GM18517 (cell line): ENCODE results near the gene TGFB1I1.
A peak's percentile ranks its signal among the peaks of the same experiment; 100 is the strongest.

Experiments
- ATAC-seq: cut with Tn5 transposase; IDR thresholded peaks from one replicate; pipeline ENCODE4 v1.9.1; 2021; ENCODE audit warnings: mild to moderate bottlenecking, moderate library complexity; ENCODE audit not compliant: unreplicated experiment

The TGFB1I1 gene

GRCh38 chr16:31451681-31452351, 20.1 kb upstream of the TGFB1I1 start:
- no peak for ATAC-seq

- no peak for ATAC-seq
Observed at GRCh38 chr16:31452631-31453106, 19.3 kb upstream of the TGFB1I1 start.

- no peak for ATAC-seq
Observed at GRCh38 chr16:31453255-31454204, 18.4 kb upstream of the TGFB1I1 start.

- no peak for ATAC-seq
Observed at GRCh38 chr16:31455601-31456314, 16.2 kb upstream of the TGFB1I1 start.

DNA sequence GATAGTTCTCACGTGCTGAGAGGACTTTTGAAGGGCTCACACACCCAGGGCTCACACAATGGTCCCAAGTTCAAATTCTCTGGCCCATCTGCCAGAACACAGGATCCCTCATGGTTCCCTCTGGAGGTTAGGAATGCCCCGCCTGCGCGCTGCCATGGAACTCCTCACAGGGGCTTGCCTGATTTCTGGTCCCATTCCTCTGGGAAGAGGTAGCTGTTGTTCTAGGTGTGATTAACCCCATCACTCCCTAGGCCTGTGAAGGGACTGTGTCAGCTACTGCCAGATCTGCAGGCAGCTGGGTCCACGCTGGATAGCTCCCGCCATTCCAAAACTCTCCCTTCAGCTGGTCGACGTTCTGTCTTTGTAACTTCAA, 15.0 kb upstream of the TGFB1I1 start:
- no peak for ATAC-seq

DNA sequence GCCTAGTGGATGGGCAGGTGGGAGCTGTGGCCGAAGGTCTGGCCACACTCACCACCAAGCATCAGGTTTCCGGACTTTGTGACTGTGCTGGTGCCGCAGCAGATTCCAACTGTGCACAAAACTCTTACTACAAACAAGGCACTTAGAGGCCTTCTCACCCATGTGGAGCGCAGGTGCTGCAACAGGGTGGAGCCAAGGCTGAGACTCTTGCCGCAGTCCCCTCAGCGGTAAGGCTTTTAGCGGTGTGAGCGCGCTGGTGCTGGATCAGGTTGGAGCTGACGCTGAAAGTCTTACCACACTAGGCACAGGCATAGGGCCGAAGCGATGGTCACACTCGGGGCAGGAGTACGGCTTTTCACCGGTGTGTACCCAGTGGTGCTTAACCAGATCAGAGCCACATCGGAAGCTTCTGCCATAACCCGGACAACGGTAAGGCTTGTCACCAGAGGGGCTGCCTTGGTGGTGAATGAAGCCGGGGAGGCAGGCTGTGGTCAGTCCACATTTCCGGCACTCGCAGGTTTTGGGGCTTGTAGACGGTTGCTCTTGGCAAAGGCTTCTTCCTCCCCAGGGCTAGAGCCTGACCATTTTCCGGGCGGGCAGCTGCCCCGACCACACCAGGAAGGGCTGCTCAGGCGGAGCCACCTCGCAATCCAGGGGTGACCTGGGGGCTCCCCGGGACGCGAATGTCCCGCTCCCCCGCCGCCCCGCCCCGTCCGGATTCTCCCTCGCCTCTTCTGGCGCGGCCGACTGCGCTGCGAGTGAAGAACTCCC, 13.7 kb upstream of the TGFB1I1 start:
- no peak for ATAC-seq

DNA sequence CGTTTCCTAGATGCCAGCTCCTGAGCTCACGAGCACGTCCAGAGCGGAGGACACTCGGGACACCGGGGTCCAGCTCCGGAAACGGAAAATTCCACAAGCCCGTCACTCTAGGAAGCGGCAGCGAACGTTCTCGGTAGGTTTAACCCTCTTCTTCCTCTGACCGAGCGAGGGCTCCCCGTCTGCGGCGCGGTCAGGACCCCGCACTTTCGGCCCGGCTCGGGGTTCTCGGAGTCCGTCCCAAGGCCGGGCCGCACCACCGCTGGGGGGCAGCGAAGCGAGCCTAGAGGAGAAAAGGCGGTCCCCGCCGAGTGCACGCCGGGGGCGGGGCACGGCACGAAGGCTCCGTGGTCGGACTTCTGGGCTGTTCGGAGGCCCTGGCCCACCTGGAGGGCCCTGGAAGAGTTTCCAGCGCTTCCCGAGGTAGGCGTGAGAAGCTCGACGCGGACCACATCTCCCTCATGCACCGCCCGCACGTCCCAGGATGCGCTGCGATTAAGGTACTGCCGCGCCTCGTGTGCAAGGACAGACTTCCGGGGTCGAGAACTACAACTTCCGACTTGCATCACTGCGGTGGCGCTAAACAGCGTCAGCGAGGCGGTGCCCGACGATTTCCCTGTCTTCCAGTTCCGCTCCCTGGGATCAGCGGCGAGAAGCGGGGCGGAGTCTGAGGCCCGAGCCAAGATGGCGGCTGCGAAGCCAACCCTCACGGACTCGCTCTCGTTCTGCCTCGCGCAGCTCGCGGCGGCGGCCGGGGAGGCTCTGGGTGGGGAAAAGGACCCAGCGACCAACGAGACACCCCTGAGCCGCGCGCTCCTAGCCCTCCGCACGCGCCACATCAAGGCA, 12.9 kb upstream of the TGFB1I1 start, which contains the start of gene ARMC5:
ARMC5 (plus strand) TSS at position 658 of the 843 bp plus-strand sequence; CDS start at position 682, 24 bp downstream.
- peak; percentile 78 for ATAC-seq

DNA sequence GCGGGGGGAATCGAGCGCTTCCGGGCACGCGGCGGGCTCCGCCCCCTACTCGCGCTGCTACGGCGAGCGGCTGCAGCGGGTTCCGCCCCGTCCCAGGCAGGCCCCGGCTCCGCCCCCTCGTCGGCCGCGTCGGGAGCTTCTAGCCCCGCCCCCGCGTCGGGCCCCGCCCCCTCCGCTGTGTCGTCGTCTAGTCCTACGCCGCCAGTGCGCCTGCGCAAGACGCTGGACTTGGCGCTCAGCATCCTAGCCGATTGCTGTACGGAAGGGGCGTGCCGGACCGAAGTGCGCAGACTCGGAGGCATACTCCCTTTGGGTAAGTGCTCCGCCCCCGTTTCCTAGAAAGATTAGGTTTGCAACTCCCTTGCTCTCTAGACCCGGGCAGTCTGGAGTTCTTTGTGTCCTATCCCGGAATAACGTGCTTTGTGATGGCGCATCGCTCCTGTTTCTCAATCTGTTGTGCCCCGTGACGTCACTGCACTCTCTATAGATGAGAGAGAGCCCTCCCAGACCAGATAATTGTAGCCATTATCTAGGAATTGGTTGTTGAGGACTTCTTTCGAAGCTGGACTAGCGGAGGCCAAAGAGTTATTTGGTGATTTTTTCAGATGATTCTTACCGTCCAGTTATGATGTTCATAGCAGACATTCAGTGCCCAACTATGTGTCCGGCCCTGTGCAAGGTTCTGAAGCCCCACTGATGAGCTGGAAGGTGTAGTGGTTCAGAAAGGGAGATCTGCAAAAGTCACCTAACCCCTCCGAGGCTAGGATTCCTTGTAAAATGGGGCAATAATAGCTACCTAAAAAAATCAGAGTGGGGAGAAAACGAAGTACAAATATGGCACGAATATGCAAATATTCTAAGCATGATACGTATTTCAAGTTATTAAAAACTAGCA, 12.0 kb upstream of the TGFB1I1 start:
- peak; percentile 71 for ATAC-seq

DNA sequence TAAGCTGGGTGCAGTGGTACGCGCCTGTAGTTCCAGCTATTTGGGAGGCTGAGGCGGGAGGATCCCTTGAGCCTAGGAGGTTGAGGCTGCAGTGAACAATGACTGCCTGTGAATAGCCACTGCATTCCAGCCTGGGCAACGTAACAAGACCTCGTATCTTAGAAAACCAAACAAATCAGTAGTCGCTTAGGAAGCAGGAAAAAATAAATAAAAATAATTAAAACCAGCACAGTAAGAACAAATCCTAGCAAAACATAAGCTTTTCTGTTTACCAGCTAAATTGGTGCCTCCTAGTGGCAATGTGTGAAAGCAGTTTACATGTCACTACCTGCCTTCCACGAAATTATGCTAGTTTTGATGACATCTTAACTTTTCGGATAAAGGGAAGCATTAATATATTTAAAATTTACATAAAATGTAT, 11.4 kb upstream of the TGFB1I1 start:
- ATAC-seq: no peak

DNA sequence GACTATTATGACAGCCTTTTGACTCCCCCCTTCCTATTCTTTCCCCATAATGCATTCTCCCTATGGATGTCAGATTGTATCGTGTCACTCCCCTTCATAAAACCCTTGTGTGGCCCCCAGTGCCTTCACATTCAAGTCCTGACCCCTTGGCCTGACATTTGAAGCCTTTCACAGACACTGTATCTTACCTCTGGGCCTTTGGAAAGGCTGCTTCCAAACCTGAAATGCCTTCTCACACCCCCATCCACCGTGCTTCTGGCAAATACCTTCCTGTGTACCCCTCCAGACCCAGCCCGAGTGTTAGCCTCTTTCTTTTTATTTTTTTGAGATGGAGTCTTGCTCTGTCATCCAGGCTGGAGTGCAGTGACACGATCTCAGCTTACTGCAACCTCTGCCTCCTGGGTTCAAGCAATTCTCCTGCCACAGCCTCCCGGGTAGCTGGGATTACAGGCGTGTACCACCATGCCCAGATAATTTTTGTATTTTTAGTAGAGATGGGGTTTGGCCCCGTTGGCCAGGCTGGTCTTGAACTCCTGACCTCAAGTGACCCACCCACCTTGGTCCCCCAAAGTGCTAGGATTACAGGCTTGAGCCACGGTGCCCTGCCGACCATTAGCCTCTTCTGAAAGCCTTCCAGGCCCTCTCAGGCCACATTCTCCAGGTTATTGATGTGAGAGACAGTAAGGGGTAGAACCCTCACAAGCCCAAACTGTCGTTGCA, 10.6 kb upstream of the TGFB1I1 start:
- ATAC-seq: no peak

GRCh38 chr16:31461921-31462804, 9.8 kb upstream of the TGFB1I1 start:
- no peak for ATAC-seq

GRCh38 chr16:31464348-31464769, 7.6 kb upstream of the TGFB1I1 start:
- ATAC-seq: no peak

GRCh38 chr16:31464781-31465260, 7.1 kb upstream of the TGFB1I1 start:
- no peak for ATAC-seq

DNA sequence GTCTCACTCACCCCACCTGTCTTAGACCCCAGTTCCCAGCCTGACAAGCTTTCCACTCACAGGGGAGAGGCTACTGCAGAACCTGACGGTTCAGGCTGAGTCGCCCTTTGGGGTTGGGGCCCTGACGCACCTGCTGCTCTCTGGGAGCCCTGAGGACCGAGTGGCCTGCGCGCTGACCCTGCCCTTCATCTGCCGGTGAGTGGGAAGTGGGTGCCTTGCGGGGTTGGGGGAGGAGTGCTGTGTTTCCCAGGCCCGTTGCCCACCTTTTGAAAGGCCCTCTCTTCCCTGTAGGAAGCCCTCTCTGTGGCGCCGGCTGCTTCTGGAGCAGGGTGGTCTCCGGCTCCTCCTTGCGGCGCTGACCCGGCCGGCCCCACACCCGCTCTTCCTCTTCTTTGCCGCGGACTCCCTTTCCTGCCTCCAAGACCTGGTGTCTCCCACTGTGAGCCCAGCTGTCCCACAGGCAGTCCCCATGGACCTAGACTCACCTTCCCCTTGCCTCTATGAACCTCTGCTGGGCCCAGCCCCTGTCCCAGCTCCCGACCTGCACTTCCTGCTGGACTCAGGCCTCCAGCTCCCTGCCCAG, 6.1 kb upstream of the TGFB1I1 start:
- no peak for ATAC-seq

- ATAC-seq: no peak
Observed at GRCh38 chr16:31466381-31466841, 5.5 kb upstream of the TGFB1I1 start.

GRCh38 chr16:31467151-31467773, 4.7 kb upstream of the TGFB1I1 start:
- no peak for ATAC-seq
